HG02938 (cell line): ENCODE measurements around the gene MYLIP.

Experiments
- ATAC-seq: cut with Tn5 transposase; IDR thresholded peaks from one replicate; pipeline ENCODE4 v1.9.1; 2021; ENCODE audit warnings: mild to moderate bottlenecking, moderate library complexity; ENCODE audit not compliant: unreplicated experiment

The MYLIP gene

GRCh38 chr6:16128759-16129622 lies at the start of gene MYLIP:
TSS of gene MYLIP (plus strand) at chr6:16129086. CDS start at chr6:16129323, 237 bp downstream.
- peak; percentile 63 for ATAC-seq

DNA sequence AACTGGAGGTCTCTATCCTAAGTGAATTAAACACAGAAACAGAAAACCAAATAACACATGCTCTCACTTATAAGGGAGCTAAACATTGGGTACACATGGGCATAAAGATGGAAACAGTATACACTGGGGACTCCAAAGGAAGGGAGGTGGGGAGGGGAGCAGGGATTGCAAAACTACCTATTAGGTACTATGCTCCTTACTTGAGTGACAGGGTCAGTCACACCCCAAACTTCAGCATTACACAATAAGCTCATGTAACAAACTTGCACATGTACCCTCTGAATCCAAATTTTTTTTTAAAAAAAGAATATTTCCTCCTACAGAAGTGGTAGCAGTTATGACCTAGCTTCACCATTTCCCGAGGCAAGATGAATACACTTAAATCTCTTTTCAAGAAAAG lies 49.5 kb upstream of the MYLIP start:
- ATAC-seq, result no peak

DNA sequence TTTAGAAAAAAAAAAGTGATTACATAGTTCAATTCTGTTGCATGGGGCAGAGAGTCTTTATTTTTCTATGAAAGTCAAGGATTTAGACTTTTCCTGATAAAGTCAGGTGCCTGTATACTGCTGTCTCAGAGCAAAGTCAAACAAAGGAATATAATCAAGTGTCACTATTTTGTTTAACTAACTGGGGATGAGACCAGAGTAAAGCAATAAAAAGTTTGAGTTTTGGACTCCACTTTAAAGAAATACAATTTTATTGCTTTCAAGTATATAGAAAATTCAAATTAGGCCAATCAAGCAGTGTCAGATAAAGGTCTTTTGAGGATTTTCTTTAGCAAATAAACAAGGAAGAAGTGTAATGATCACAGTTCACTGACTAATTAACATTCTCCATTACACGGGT lies 48.7 kb upstream of the MYLIP start:
- ATAC-seq, result no peak

- no peak for ATAC-seq
Observed at GRCh38 chr6:16081326-16081725, 47.6 kb upstream of the MYLIP start.

GRCh38 chr6:16082361-16082760 lies 46.5 kb upstream of the MYLIP start:
- ATAC-seq, result no peak

DNA sequence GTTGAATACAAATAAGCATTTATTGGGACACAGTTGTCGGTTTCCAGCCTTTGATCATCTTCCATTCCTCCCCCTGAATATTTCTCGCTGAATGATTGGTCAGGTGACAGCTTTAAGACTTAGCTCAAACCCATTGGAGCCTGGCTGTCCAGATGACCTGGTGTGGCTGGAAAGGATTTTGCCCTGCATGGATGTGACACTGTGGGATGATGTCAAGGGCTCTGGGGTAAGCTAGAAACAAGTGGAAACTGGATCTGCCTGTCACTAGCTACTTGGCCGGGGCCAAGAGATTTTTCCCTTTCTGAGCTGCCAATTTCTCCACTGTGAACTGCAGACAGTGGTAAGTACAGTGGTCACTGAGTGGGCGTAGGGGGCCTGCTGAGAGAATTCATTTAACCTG lies 41.9 kb upstream of the MYLIP start:
- ATAC-seq, result no peak

DNA sequence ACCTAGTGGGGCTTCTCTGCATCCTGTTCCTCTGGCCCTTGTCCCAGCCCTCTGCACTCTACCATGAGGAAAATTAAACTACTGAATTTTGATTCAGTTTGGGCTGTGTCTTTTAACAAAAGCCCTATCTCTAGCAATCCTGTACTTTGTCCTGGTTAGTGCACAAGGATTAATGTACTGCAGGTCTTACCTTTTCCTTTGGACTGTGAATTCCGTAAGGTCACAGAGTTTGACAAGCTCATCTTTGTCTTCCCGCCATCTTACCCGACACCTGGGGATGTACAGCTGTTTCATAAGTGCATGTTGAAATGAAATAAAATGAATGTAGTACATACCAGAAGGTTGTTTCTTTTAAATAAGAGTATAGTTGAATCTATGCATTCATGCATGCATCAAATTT lies 41.5 kb upstream of the MYLIP start:
- no peak for ATAC-seq

GRCh38 chr6:16088409-16088808 lies 40.5 kb upstream of the MYLIP start:
- no peak for ATAC-seq

- ATAC-seq, result no peak
Observed at GRCh38 chr6:16089232-16090062, 39.4 kb upstream of the MYLIP start.

DNA sequence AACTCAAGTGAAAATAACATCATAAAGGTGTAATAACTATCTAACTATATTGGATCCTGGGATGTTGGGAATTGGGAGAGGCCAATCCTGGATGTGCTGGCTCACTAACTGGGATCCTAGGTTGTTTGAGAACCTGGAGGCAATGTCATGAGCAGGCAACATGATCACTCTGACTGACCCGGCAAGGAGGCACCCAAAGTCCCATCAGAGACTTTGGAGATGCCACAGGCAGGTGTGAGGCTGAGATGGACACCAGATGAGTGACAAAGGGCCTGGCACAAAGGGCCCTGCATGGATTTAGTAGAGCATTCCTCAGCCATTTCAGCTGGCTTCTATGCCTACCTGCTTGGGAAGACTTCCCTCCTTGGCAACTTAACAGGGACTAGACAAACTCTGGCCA lies 38.4 kb upstream of the MYLIP start:
- no peak for ATAC-seq

GRCh38 chr6:16090920-16091319 lies 38.0 kb upstream of the MYLIP start:
- no peak for ATAC-seq

- no peak for ATAC-seq
Observed at GRCh38 chr6:16092140-16092539, 36.7 kb upstream of the MYLIP start.

DNA sequence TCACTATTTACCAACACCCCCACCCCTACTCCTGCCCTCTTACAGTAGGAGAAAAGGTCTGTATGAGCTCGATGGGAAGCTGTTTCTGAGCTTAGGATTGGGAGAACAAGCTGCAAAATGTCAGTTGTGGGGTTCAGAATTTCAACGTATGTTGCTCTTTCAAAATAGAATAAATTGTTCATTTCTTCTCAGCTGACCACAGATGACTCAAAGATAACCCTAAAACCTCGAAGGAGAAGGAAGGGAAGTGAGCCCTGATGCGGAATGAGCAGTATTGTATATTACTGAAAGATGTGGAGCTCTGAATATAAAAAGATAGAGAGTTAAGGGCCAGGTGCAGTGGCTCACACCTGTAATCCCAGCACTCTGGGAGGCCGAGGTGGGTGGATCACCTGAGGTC lies 35.9 kb upstream of the MYLIP start:
- no peak for ATAC-seq

DNA sequence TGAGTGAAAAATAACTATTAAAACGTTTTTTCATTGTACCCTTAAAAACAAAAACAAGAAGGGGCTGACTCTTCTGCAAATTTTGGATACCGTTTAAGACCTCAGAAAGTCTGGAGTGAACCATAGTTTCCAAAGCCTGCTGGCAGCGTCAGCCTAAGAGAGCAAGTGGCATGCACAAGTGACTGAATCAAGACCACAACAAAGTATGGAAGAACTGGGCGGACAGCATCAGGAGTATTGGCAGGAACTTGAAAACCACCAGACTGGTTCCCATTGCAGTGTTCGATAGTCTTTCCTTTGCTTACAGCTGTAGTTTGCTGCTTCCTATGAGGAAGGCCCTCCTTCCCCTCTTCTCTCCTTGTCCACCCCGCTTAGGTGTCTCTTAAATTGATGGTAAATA lies 33.7 kb upstream of the MYLIP start:
- no peak for ATAC-seq

GRCh38 chr6:16097382-16098171 lies 31.3 kb upstream of the MYLIP start:
- ATAC-seq, result no peak

GRCh38 chr6:16098211-16098610 lies 30.7 kb upstream of the MYLIP start:
- no peak for ATAC-seq

DNA sequence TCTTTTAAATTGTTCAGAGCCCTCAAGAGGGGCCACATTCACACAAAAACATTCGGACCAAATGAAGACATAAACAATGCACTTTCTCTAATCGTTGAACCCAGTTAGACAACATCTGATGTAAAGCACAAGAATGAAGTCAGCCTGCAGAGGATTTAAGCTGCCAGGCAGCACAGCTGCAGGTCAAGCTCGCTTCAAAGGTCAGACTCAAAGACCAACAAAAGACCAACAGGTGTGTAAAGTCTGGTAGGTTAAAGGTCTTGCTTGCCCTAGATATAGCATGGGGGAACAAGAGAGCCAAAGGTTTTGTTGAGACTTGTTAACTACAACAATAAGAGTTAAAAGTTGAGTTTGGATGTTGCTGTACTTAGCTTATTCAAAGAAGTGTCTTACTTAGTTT lies 26.7 kb upstream of the MYLIP start:
- no peak for ATAC-seq

DNA sequence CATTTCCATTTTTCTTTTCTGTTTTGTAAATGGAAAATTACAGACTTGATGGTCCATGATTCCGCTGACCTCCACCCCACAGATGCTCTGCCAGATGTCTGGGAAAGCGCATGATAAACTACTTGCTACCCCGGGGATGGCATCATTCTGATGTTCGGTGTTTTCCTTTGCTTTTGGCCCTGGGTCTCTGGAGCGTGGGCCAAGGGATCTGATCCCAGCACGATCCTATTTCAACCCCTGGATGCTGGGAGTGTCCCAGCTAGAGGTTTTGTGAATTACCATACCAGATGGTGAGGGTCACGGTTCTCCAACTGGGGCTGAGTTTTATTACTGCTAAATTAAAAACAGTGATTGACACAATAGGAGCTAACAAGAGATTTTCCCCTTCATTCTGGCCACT lies 25.2 kb upstream of the MYLIP start:
- ATAC-seq, result no peak

DNA sequence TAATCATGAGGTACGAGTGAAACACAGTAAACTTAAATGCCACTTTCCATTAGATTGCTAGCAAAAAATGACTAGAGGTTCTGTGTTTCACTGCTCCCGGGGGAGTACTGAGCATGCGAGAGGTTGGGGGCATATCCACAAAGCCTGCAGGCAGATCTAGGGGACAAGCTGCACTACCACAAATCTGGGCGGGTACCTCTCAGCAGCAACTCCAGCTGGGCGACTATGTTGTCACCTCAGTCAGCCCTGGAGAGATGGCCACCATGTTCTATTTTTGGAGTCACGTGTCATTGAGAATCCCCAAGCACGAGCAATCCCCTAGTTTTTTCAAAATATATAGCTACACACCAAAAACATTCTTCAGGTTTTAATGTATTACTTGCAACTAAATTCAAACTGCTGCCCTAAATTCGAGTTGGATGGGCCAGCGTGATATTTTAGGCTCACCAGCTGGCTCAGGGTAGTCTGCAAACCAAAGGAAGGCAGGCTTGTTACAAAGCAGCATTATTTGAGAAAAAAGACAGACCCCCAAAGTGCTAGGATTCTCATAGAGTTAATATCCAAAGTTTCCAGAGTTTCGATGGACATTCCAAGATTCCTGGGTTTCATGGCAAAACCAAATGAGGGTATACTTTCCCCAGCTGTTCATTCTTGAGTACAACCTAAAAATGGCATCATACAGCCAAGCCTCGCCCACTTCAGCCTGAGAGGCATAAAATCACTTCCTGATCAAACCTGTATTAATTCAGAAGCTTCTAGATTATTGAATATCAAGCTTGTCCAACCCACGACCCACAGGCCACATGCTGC lies 24.1 kb upstream of the MYLIP start:
- no peak for ATAC-seq

- no peak for ATAC-seq
Observed at GRCh38 chr6:16105854-16106253, 23.0 kb upstream of the MYLIP start.
